ENCODE measurements around the gene EFNA4.

DNA sequence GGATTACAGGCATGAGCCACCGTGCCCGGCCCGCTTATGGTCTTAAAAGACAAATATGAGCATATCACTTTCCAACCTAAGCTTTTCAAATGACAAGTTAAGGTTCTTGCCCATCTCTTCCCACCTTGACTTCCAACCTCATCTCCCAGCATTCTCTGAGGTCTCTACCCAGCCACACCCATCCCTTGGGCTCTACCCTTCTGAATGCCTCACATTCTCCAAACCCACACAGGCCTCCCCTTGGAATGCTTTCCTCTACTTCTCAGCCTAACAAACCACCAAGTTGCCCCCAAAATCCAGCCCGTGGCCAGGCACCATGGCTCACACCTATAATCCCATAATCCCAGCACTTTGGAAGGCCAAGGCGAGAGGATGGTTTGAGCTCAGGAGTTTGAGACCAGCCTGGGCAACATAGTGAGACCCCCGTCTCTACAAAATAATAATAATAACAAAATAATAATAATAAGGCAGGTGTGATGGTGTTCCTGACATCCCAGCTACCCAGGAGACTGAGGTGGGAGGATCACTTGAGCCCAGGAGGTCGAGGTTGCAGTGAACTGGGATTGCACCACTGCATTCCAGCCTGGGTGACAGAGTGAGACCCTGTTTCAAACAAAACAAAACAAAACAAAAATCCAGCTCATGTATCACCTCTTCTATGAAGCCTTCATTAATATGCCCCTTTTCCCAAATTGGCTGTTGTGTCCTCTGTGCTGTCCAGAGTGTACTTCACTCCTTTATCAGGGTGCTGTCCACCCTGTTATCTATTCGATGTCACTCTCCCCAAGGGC, 41.2 kb upstream of the EFNA4 start:
- TF ChIP-seq, protein P1, sequence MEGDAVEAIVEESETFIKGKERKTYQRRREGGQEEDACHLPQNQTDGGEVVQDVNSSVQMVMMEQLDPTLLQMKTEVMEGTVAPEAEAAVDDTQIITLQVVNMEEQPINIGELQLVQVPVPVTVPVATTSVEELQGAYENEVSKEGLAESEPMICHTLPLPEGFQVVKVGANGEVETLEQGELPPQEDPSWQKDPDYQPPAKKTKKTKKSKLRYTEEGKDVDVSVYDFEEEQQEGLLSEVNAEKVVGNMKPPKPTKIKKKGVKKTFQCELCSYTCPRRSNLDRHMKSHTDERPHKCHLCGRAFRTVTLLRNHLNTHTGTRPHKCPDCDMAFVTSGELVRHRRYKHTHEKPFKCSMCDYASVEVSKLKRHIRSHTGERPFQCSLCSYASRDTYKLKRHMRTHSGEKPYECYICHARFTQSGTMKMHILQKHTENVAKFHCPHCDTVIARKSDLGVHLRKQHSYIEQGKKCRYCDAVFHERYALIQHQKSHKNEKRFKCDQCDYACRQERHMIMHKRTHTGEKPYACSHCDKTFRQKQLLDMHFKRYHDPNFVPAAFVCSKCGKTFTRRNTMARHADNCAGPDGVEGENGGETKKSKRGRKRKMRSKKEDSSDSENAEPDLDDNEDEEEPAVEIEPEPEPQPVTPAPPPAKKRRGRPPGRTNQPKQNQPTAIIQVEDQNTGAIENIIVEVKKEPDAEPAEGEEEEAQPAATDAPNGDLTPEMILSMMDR (IDR thresholded peaks at IDR 0.05; ENCODE audit: insufficient read depth, low read depth, low read length) = no peak
- no peak for TF ChIP-seq EZH2 (IDR thresholded peaks at IDR 0.05; ENCODE audit: insufficient read depth, low read length)
